ENCODE results near the gene GPATCH3.

DNA sequence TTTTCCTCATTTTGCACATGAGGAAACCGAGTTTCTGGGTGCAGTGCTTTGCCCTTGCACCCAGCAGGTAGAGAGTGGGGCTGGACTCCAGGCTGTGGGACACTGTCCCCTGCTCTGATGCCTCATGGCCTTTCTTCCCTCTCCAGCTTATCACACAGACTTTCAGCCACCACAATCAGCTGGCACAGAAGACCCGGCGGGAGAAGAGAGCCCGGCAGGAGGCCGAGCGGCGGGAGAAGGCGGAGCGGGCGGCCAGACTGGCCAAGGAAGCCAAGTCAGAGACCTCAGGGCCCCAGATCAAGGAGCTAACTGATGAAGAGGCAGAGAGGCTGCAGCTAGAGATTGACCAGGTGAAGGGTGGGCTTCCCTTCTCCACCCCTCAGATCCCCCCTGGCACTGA is 41.0 kb upstream of the GPATCH3 start:
- TF ChIP-seq GATA2 (IDR thresholded peaks at IDR 0.05; ENCODE audit: low read depth, low read length): no peak
- no peak for TF ChIP-seq GATA3 (IDR thresholded peaks at IDR 0.05; ENCODE audit: low read depth, low read length)
